Stimulated activated naive B cell treated with anti-CD40 and anti-IgM and Interleukin-4, amounts not matched to agents 10 μg/mL and 1 μg/mL and 100 μg/mL, for 72 hours (primary cell): ENCODE results near the gene PRRT4.

ENCODE experiments used
- ATAC-seq, 2 donors: fragments of 150-1000 bp; cut with Tn5 transposase; replicated peaks; 2 replicates each; pipeline ENCODE4 v1.10.0; 2021; ENCODE audit warnings: moderate library complexity in 1 of 2
- DNase-seq: peaks from one replicate; pipeline ENCODE4 v3.0.0; 2021
- H3K27ac Mint-ChIP-seq: one replicate; pipeline ENCODE4 v1.8.0; 2022; ENCODE audit warnings: mild to moderate bottlenecking, mixed read lengths
- H3K27me3 Mint-ChIP-seq, 2 donors: one replicate each; pipeline ENCODE4 v1.8.0; 2022; ENCODE audit warnings: mixed read lengths in 2 of 2
- H3K36me3 Mint-ChIP-seq, 2 donors: one replicate each; pipeline ENCODE4 v1.8.0; 2022; ENCODE audit warnings: mixed read lengths in 2 of 2, mild to moderate bottlenecking in 1 of 2
- H3K4me1 Mint-ChIP-seq, 2 donors: one replicate each; pipeline ENCODE4 v1.8.0; 2022; ENCODE audit warnings: mixed read lengths in 2 of 2, mild to moderate bottlenecking in 1 of 2
- H3K4me3 Mint-ChIP-seq, 2 donors: one replicate each; pipeline ENCODE4 v1.8.0; 2022; ENCODE audit warnings: mild to moderate bottlenecking in 2 of 2, mixed read lengths in 2 of 2, moderate library complexity in 1 of 2
- H3K9me3 Mint-ChIP-seq, 2 donors: one replicate each; pipeline ENCODE4 v1.8.0; 2022; ENCODE audit warnings: mixed read lengths in 2 of 2, mild to moderate bottlenecking in 1 of 2

Gene PRRT4

GRCh38 chr7:128361411-128362379, at the start of gene PRRT4:
TSS of gene PRRT4 (minus strand) at chr7:128361690.
- no peaks in the 10 kb centered on the region for H3K9me3 Mint-ChIP-seq
- peak within 1 kb of the TSS; percentile 89 to 92 for H3K4me3 Mint-ChIP-seq
- H3K36me3 Mint-ChIP-seq = peaks cover 0 to 4% of the 10 kb centered on the region in 2 donors
- H3K27ac Mint-ChIP-seq = peak within 1 kb of the TSS; percentile 83
- DNase-seq (no peak), ATAC-seq (peak; percentile 71)
- H3K27me3 Mint-ChIP-seq = peaks cover 66 to 80% of the 10 kb centered on the region in 2 donors
- H3K4me1 Mint-ChIP-seq = peaks cover 15 to 19% of the 10 kb centered on the region in 2 donors

- no peaks in the 10 kb centered on the region for H3K9me3 Mint-ChIP-seq
- peaks cover 0 to 3% of the 10 kb centered on the region in 2 donors for H3K27me3 Mint-ChIP-seq
- peak overlapping the region; percentile 80 for H3K27ac Mint-ChIP-seq
- DNase-seq = no peak
- ATAC-seq = no peak
- H3K4me3 Mint-ChIP-seq = peak overlapping the region; percentile 88 to 90
- H3K4me1 Mint-ChIP-seq = peaks cover 28 to 29% of the 10 kb centered on the region in 2 donors
- H3K36me3 Mint-ChIP-seq = peaks cover 0 to 1% of the 10 kb centered on the region in 2 donors
These were observed 48.9 kb upstream of the PRRT4 start for GRCh38 chr7:128410451-128410753.

- peak; percentile 67 for DNase-seq
- H3K9me3 Mint-ChIP-seq = no peaks in the 10 kb centered on the region
- peak; percentile 81 to 82 for ATAC-seq
These were observed 48.3 kb upstream of the PRRT4 start, which contains the start of gene IMPDH1 for GRCh38 chr7:128409596-128410450. TSS of gene IMPDH1 (minus strand) at chr7:128409982. CDS start at chr7:128409901, 81 bp downstream.

GRCh38 chr7:128408709-128409595, 47.5 kb upstream of the PRRT4 start:
- no peak for ATAC-seq
- Mint-ChIP-seq H3K9me3 (no peaks in the 10 kb centered on the region), H3K4me1 (peaks cover 35 to 42% of the 10 kb centered on the region in 2 donors), H3K4me3 (peak overlapping the region; percentile 88 to 90), H3K36me3 (peaks cover 0 to 1% of the 10 kb centered on the region in 2 donors), H3K27ac (peak overlapping the region; percentile 47), H3K27me3 (peaks cover 0 to 3% of the 10 kb centered on the region in 2 donors)
- no peak for DNase-seq

More at GRCh38 chr7:128409596-128410450, 48.3 kb upstream of the PRRT4 start, which contains the start of gene IMPDH1:
- Mint-ChIP-seq H3K36me3 (peaks cover 0 to 1% of the 10 kb centered on the region in 2 donors), H3K27me3 (peaks cover 0 to 3% of the 10 kb centered on the region in 2 donors), H3K4me1 (peaks cover 30 to 33% of the 10 kb centered on the region in 2 donors), H3K27ac (peak within 1 kb of the TSS; percentile 80), H3K4me3 (peak within 1 kb of the TSS; percentile 88 to 90)

- Mint-ChIP-seq H3K4me1 (peaks cover 39 to 49% of the 10 kb centered on the region in 2 donors), H3K4me3 (peak overlapping the region in 1 of 2 donors; percentile 1), H3K27ac (no peak overlapping the region), H3K27me3 (peaks cover 0 to 3% of the 10 kb centered on the region in 2 donors), H3K9me3 (no peaks in the 10 kb centered on the region), H3K36me3 (peaks cover 5% of the 10 kb centered on the region in 2 donors)
- DNase-seq = no peak
- no peak for ATAC-seq
These were observed 46.5 kb upstream of the PRRT4 start for GRCh38 chr7:128407751-128408708.

- Mint-ChIP-seq H3K9me3 (no peaks in the 10 kb centered on the region), H3K27ac (no peak overlapping the region), H3K27me3 (peaks cover 0 to 2% of the 10 kb centered on the region in 2 donors), H3K36me3 (peaks cover 5 to 9% of the 10 kb centered on the region in 2 donors), H3K4me3 (peak overlapping the region in 1 of 2 donors; percentile 91), H3K4me1 (peaks cover 39 to 49% of the 10 kb centered on the region in 2 donors)
- DNase-seq (no peak), ATAC-seq (no peak)
These were observed 45.7 kb upstream of the PRRT4 start for GRCh38 chr7:128407233-128407589.

GRCh38 chr7:128406314-128407232, 45.1 kb upstream of the PRRT4 start:
- ATAC-seq (no peak), DNase-seq (no peak)
- H3K27me3 Mint-ChIP-seq = no peaks in the 10 kb centered on the region
- H3K4me1 Mint-ChIP-seq = peaks cover 39 to 49% of the 10 kb centered on the region in 2 donors
- peak overlapping the region; percentile 93 for H3K27ac Mint-ChIP-seq
- H3K36me3 Mint-ChIP-seq = peaks cover 5 to 10% of the 10 kb centered on the region in 2 donors
- peak overlapping the region; percentile 86 to 91 for H3K4me3 Mint-ChIP-seq
- no peaks in the 10 kb centered on the region for H3K9me3 Mint-ChIP-seq

- Mint-ChIP-seq H3K27ac (peak overlapping the region; percentile 93), H3K27me3 (no peaks in the 10 kb centered on the region), H3K4me1 (peaks cover 39 to 49% of the 10 kb centered on the region in 2 donors), H3K4me3 (peak overlapping the region; percentile 88 to 91), H3K36me3 (peaks cover 10 to 19% of the 10 kb centered on the region in 2 donors), H3K9me3 (no peaks in the 10 kb centered on the region)
- peak; percentile 14 to 26 for ATAC-seq
- peak; percentile 18 for DNase-seq
These were observed 44.2 kb upstream of the PRRT4 start for GRCh38 chr7:128405471-128406313.

GRCh38 chr7:128404886-128405470, 43.5 kb upstream of the PRRT4 start:
- no peak for DNase-seq
- ATAC-seq = no peak
- peak overlapping the region; percentile 88 for H3K4me3 Mint-ChIP-seq
- peaks cover 10 to 26% of the 10 kb centered on the region in 2 donors for H3K36me3 Mint-ChIP-seq
- no peaks in the 10 kb centered on the region for H3K9me3 Mint-ChIP-seq
- peak overlapping the region; percentile 89 for H3K27ac Mint-ChIP-seq
- H3K27me3 Mint-ChIP-seq = no peaks in the 10 kb centered on the region
- H3K4me1 Mint-ChIP-seq = peaks cover 37 to 49% of the 10 kb centered on the region in 2 donors

GRCh38 chr7:128404143-128404681, 42.7 kb upstream of the PRRT4 start:
- DNase-seq (no peak), ATAC-seq (no peak)
- Mint-ChIP-seq H3K27me3 (no peaks in the 10 kb centered on the region), H3K9me3 (no peaks in the 10 kb centered on the region), H3K36me3 (peaks cover 10 to 30% of the 10 kb centered on the region in 2 donors), H3K4me1 (peaks cover 36 to 47% of the 10 kb centered on the region in 2 donors), H3K4me3 (peak overlapping the region; percentile 37 to 40), H3K27ac (peak overlapping the region; percentile 47)
